ENCODE data around the gene FRMD4A.

DNA sequence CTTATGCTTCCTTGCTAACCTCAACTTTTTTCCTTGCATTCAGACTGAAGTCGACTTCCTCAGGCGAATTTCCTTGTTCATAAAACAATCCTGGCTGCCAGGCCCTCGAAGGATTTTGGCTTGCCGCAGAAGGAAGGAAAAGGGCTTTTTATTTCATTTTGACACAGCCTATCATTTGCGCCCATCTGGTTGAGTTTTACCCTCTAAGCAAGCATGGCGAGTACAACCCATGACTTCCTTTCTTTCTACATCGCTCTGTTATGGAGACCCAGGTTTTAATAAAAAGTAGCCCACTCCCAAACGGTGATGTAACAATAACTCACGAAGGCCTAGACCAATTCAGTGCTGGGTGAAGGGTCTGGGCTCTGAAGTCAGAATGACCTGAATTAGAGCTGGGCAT lies 634.7 kb downstream of the FRMD4A start:
- TF ChIP-seq, protein P1, sequence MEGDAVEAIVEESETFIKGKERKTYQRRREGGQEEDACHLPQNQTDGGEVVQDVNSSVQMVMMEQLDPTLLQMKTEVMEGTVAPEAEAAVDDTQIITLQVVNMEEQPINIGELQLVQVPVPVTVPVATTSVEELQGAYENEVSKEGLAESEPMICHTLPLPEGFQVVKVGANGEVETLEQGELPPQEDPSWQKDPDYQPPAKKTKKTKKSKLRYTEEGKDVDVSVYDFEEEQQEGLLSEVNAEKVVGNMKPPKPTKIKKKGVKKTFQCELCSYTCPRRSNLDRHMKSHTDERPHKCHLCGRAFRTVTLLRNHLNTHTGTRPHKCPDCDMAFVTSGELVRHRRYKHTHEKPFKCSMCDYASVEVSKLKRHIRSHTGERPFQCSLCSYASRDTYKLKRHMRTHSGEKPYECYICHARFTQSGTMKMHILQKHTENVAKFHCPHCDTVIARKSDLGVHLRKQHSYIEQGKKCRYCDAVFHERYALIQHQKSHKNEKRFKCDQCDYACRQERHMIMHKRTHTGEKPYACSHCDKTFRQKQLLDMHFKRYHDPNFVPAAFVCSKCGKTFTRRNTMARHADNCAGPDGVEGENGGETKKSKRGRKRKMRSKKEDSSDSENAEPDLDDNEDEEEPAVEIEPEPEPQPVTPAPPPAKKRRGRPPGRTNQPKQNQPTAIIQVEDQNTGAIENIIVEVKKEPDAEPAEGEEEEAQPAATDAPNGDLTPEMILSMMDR (conservative IDR thresholded peaks at IDR 0.05) = no peak
- TF ChIP-seq EZH2 (IDR thresholded peaks at IDR 0.05; ENCODE audit: low read depth) = no peak
